GM13976 (cell line): ENCODE measurements around the gene CSMD2.

ENCODE experiments used
- DNase-seq: peaks from one replicate; pipeline ENCODE4 v3.0.0; 2012; ENCODE audit warnings: low spot score
- CTCF ChIP-seq: IDR thresholded peaks from 2 replicates; pipeline ENCODE4 v1.5.1; 2012; ENCODE audit warnings: borderline replicate concordance, mild to moderate bottlenecking; ENCODE audit not compliant: insufficient read depth; ENCODE audit errors: extremely low read depth, missing control alignments, control extremely low read depth
- in situ Hi-C: fragments of 300-500 bp; cut with MboI; formaldehyde crosslinking; loops from one replicate; pipeline ENCODE4 v1.12.0; 2022; ENCODE audit warnings: low sequenced_read_pairs, mixed read lengths, inconsistent platforms; ENCODE audit not compliant: unreplicated experiment

Gene CSMD2

GRCh38 chr1:34162852-34163766, 1.9 kb downstream of the CSMD2 start:
- TF ChIP-seq CTCF: peak; percentile 76
- in situ Hi-C loops: no loop called here
- peak; percentile 82 for DNase-seq

DNA sequence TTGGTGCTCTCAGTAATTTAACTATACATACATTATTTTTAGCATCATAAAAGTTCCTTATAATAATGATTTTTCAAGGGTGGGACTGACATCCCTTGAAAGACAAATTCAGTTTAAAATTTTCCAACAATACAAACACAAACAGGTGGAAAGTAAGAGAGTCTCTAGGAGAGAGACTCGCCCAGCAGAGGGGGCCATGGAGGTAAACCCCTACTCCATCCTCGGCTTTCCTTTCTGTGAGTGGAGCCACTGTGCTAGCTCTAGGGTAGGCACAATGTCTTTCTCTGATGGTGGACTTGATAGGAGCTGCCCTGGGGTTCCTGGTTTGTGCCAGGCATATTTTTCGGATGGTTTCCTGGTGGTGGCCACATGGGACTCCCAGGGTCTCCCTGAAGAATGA, 8.3 kb downstream of the CSMD2 start:
- no peak for DNase-seq
- in situ Hi-C loops: no loop called here
- no peak for TF ChIP-seq CTCF

DNA sequence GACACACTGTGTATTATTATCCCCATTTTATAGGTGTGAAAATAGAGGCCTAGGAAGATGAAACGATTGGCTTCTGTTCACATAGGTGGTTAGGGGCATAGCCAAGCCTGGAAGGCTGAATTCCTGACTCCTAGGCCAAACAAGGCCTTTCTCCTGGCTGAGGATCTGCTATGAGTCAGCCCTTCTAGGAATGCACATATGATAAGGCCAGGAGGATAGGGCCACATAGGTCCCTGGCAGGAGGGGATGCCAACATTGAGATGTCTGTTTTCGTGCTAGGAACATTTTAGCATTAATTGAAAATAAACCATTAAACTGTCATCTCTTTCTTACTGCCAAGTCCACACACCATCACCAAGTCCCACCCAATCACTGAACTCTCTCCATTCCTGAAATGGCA, 9.2 kb downstream of the CSMD2 start:
- in situ Hi-C loops: no loop called here
- no peak for DNase-seq
- no peak for TF ChIP-seq CTCF

GRCh38 chr1:34153246-34153645, 11.8 kb downstream of the CSMD2 start:
- no peak for DNase-seq
- no peak for TF ChIP-seq CTCF
- in situ Hi-C loops: no loop called here

- in situ Hi-C loops: no loop called here
- no peak for TF ChIP-seq CTCF
- DNase-seq: no peak
Measured at GRCh38 chr1:34149501-34149900, 15.5 kb downstream of the CSMD2 start.

DNA sequence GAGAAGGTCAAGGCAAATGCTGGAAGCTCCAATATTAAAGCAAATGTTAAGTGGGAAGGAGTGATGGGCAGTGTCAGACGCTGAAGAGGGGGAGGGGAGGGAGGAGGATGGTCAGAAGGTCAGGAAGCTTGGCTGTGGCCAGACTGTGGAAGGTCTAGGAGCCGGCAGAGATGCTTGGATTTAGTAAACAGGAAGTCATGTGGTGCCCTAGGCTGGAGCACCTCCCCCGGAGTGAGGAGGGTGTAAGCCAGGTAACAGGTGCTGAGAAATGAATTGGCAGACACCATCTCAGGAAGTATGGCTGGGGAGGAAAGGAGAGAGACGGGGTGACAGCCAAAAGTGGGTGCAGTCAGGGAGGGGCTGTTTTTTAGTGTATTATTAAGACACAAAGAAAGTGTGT, 17.7 kb downstream of the CSMD2 start:
- in situ Hi-C loops: no loop called here
- no peak for TF ChIP-seq CTCF
- no peak for DNase-seq
